Activated CD8-positive, alpha-beta T cell treated with anti-CD3 and anti-CD28 coated beads for 36 hours (primary cell): Measurements from ENCODE around the gene PPFIBP2. TPM values are rescaled to one million over a fixed set of nuclear protein-coding genes. Genes with fewer than 3 reads are reported as not detected.

Experiments
- ATAC-seq: fragments of 200-7000 bp; cut with Tn5 transposase; one replicate; pipeline ENCODE4 v1.10.0; 2021; ENCODE audit warnings: mild to moderate bottlenecking, moderate library complexity
- CTCF ChIA-PET: fragments of 350-600 bp; sonication (Branson Sonifier 250); formaldehyde crosslinking; loops from one replicate; lab custom pipeline; 2021; ENCODE audit warnings: antibody characterized with exemption; lab: Charles Lee
- POLR2A ChIA-PET: fragments of 350-600 bp; sonication (Branson Sonifier 250); formaldehyde crosslinking; loops from one replicate; lab custom pipeline; 2021; ENCODE audit warnings: antibody characterized with exemption; lab: Charles Lee
- DNase-seq: peaks from one replicate; pipeline ENCODE4 v3.0.0-alpha.2; 2020
- H3K27ac Mint-ChIP-seq: one replicate; pipeline ENCODE4 v1.8.0; 2021; ENCODE audit warnings: mild to moderate bottlenecking, mixed read lengths
- H3K27me3 Mint-ChIP-seq: one replicate; pipeline ENCODE4 v1.8.0; 2021; ENCODE audit warnings: mixed read lengths
- H3K36me3 Mint-ChIP-seq: one replicate; pipeline ENCODE4 v1.8.0; 2021; ENCODE audit warnings: low read depth, mixed read lengths
- H3K4me1 Mint-ChIP-seq: one replicate; pipeline ENCODE4 v1.8.0; 2021; ENCODE audit warnings: low read depth, mixed read lengths
- H3K4me3 Mint-ChIP-seq: one replicate; pipeline ENCODE4 v1.8.0; 2021; ENCODE audit warnings: mild to moderate bottlenecking, moderate library complexity, mixed read lengths
- H3K9me3 Mint-ChIP-seq: one replicate; pipeline ENCODE4 v1.8.0; 2021; ENCODE audit warnings: mixed read lengths
- CTCF ChIP-seq: fragments of 200-600 bp; IDR thresholded peaks from one replicate; pipeline ENCODE4 v1.8.0; 2022; ENCODE audit warnings: antibody characterized with exemption, mild to moderate bottlenecking
- intact Hi-C: fragments of 100-400 bp; cut with micrococcal nuclease; formaldehyde crosslinking; loops from one replicate; pipeline ENCODE4 v1.10.0; 2022
- total RNA-seq, 2 experiments: library from RNA; stranded (reverse); gene quantifications; one replicate each; pipeline ENCODE4 v1.2.3, GENCODE V29; 2021

PPFIBP2 gene
- total RNA-seq, 2 experiments from 2014 or later: 13.3 to 14.2 TPM

GRCh38 chr11:7638710-7639642 lies 125.2 kb downstream of the PPFIBP2 start:
- no peak for TF ChIP-seq CTCF
- ATAC-seq (no peak), DNase-seq (no peak)
- H3K4me1 Mint-ChIP-seq: no peaks in the 10 kb centered on the region
- H3K36me3 Mint-ChIP-seq: no peaks in the 10 kb centered on the region
- no peak overlapping the region for H3K27ac Mint-ChIP-seq
- CTCF ChIA-PET: interaction anchor here (0.8 to 1.0 kb wide), 2 partner anchors 47 to 197 kb away, joined by 3 read pairs; no protein-coding TSS in a partner anchor
- intact Hi-C loops: no loop called here
- no peaks in the 10 kb centered on the region for H3K27me3 Mint-ChIP-seq
- H3K4me3 Mint-ChIP-seq: no peak overlapping the region
- no peaks in the 10 kb centered on the region for H3K9me3 Mint-ChIP-seq
- POLR2A ChIA-PET: no interaction called here

GRCh38 chr11:7639643-7640025 lies 125.8 kb downstream of the PPFIBP2 start:
- DNase-seq (no peak), ATAC-seq (no peak)
- intact Hi-C loops: no loop called here
- Mint-ChIP-seq H3K36me3 (no peaks in the 10 kb centered on the region), H3K27me3 (no peaks in the 10 kb centered on the region), H3K27ac (no peak overlapping the region), H3K4me3 (no peak overlapping the region), H3K4me1 (no peaks in the 10 kb centered on the region), H3K9me3 (no peaks in the 10 kb centered on the region)
- POLR2A ChIA-PET: no interaction called here
- TF ChIP-seq CTCF: no peak
- CTCF ChIA-PET: interaction anchor here (1.0 kb wide), 1 partner anchor 46 kb away, joined by 3 read pairs; no protein-coding TSS in a partner anchor

GRCh38 chr11:7640816-7641215 lies 127.0 kb downstream of the PPFIBP2 start:
- Mint-ChIP-seq H3K27ac (no peak overlapping the region), H3K4me3 (no peak overlapping the region), H3K36me3 (no peaks in the 10 kb centered on the region), H3K9me3 (no peaks in the 10 kb centered on the region), H3K27me3 (no peaks in the 10 kb centered on the region), H3K4me1 (no peaks in the 10 kb centered on the region)
- no peak for TF ChIP-seq CTCF
- intact Hi-C loops: no loop called here
- ATAC-seq (no peak), DNase-seq (no peak)
- ChIA-PET CTCF (no interaction called here), POLR2A (no interaction called here)

GRCh38 chr11:7642747-7643146 lies 128.9 kb downstream of the PPFIBP2 start:
- H3K4me3 Mint-ChIP-seq: no peak overlapping the region
- no peak overlapping the region for H3K27ac Mint-ChIP-seq
- TF ChIP-seq CTCF: no peak
- no peaks in the 10 kb centered on the region for H3K36me3 Mint-ChIP-seq
- ChIA-PET CTCF (interaction anchor here (1.2 to 1.5 kb wide), 4 partner anchors 14 to 130 kb away, joined by 3 to 6 read pairs (median 4); partner anchors contain the start of gene PPFIBP2), POLR2A (no interaction called here)
- H3K27me3 Mint-ChIP-seq: no peaks in the 10 kb centered on the region
- intact Hi-C loops: no loop called here
- no peak for ATAC-seq
- no peak for DNase-seq
- H3K4me1 Mint-ChIP-seq: no peaks in the 10 kb centered on the region
- H3K9me3 Mint-ChIP-seq: no peaks in the 10 kb centered on the region

GRCh38 chr11:7643314-7643713 lies 129.5 kb downstream of the PPFIBP2 start:
- DNase-seq (no peak), ATAC-seq (no peak)
- CTCF ChIA-PET: interaction anchor here (1.2 to 1.5 kb wide), 4 partner anchors 14 to 130 kb away, joined by 3 to 6 read pairs (median 4); partner anchors contain the start of gene PPFIBP2
- Mint-ChIP-seq H3K27ac (no peak overlapping the region), H3K4me3 (no peak overlapping the region), H3K36me3 (no peaks in the 10 kb centered on the region), H3K4me1 (no peaks in the 10 kb centered on the region), H3K27me3 (no peaks in the 10 kb centered on the region), H3K9me3 (no peaks in the 10 kb centered on the region)
- POLR2A ChIA-PET: no interaction called here
- TF ChIP-seq CTCF: no peak
- intact Hi-C loops: no loop called here
